ENCODE measurements around the gene GPHN.
"Not testable (repeated sequence)": the region's sequence is repeated elsewhere in the genome, so short reads cannot be mapped to it uniquely, and the experiment has no call there.

Gene GPHN

GRCh38 chr14:67031920-67032774, 524.2 kb downstream of the GPHN start:
- no peak for DNase-seq (ENCODE audit: low read depth)
- TF ChIP-seq CTCF (conservative IDR thresholded peaks at IDR 0.05; ENCODE audit: control insufficient read depth, insufficient read depth, low read depth, low read length): no peak

GRCh38 chr14:67045440-67045839, 537.5 kb downstream of the GPHN start:
- DNase-seq (ENCODE audit: low read depth): no peak
- no peak for TF ChIP-seq CTCF (conservative IDR thresholded peaks at IDR 0.05; ENCODE audit: control insufficient read depth, insufficient read depth, low read depth, low read length)

More at GRCh38 chr14:67031920-67032774, 524.2 kb downstream of the GPHN start:
- H3K4me3 ChIP-seq (ENCODE audit: control insufficient read depth, low read depth, low read length): no peak overlapping the region

GRCh38 chr14:67050896-67051295, 542.9 kb downstream of the GPHN start:
- no peak for TF ChIP-seq CTCF (conservative IDR thresholded peaks at IDR 0.05; ENCODE audit: control insufficient read depth, insufficient read depth, low read depth, low read length)
- H3K4me3 ChIP-seq (ENCODE audit: control insufficient read depth, low read depth, low read length): no peak overlapping the region
- no peak for DNase-seq (ENCODE audit: low read depth)

More at GRCh38 chr14:67045440-67045839, 537.5 kb downstream of the GPHN start:
- no peak overlapping the region for H3K4me3 ChIP-seq (ENCODE audit: control insufficient read depth, low read depth, low read length)

- DNase-seq (ENCODE audit: low read depth): no peak
- no peak for TF ChIP-seq CTCF (conservative IDR thresholded peaks at IDR 0.05; ENCODE audit: control insufficient read depth, insufficient read depth, low read depth, low read length)
- H3K4me3 ChIP-seq (ENCODE audit: control insufficient read depth, low read depth, low read length): no peak overlapping the region
Observed at GRCh38 chr14:67056684-67057083, 548.7 kb downstream of the GPHN start.

- DNase-seq (ENCODE audit: low read depth): no peak
- no peak for TF ChIP-seq CTCF (conservative IDR thresholded peaks at IDR 0.05; ENCODE audit: control insufficient read depth, insufficient read depth, low read depth, low read length)
- H3K4me3 ChIP-seq (ENCODE audit: control insufficient read depth, low read depth, low read length): no peak overlapping the region
Observed at GRCh38 chr14:67059596-67059995, 551.6 kb downstream of the GPHN start.

- H3K4me3 ChIP-seq (ENCODE audit: control insufficient read depth, low read depth, low read length): no peak overlapping the region
- TF ChIP-seq CTCF (conservative IDR thresholded peaks at IDR 0.05; ENCODE audit: control insufficient read depth, insufficient read depth, low read depth, low read length): no peak
- DNase-seq (ENCODE audit: low read depth): no peak
Observed at GRCh38 chr14:67060546-67060945, 552.6 kb downstream of the GPHN start.

- DNase-seq (ENCODE audit: low read depth); H3K4me3 ChIP-seq (ENCODE audit: control insufficient read depth, low read depth, low read length): not testable (repeated sequence)
Observed at GRCh38 chr14:67067070-67067814, 559.3 kb downstream of the GPHN start.
